AG08395 (cell line): ENCODE results near the gene ATG4D.
A peak's percentile ranks its signal among the peaks of the same experiment; 100 is the strongest.

Source experiments
- DNase-seq: peaks from one replicate; pipeline ENCODE4 v3.0.0; 2012; ENCODE audit warnings: mixed read lengths, low spot score

The ATG4D gene

DNA sequence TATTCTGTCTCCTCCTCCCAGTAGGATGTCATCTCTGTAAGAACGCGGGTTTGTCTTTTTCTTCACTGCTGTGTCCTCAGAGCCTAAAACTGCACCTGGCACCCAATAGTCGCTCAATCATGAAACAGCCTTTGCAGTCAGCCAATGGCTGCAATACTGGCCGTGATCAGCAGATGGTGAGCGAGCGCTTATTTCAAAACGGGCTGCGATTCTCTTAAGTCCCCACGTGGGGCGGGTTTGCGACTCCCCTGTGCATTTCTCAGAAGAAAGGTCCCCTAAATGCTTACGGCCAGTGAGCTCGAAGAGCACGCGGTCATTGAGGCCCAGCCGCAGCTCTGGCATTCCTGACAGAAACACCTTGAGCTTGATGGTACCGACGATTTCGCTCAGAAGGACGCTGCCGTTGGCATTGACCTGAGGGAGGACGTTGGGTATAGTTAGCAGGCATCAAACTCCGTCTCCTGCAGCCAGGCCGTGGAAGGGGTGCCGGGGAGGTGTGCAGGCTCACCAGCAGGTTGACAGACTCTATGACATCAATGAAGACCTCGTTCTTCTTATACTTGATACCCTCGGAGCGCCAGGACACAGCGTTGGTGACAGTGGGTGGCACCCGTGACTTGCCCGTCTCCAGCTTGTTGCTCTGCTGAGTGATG lies 37.4 kb downstream of the ATG4D start:
- peak; percentile 85 for DNase-seq

DNA sequence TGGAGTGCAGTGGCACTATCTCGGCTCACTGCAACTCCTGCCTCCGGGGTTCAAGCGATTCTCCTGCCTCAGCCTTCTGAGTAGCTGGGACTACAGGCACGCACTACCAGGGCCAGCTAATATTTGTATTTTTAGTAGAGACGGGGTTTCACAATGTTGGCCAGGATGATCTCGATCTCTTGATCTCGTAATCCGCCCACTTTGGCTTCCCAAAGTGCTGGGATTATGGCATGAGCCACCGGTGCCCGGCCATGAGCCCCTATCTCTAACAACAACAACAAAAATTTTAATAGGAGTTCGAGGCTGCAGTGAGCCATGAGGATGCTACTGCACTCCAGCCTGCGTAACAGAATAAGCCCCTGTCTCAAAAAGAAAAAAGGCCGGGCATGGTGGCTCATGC lies 38.4 kb downstream of the ATG4D start:
- no peak for DNase-seq

GRCh38 chr19:10583036-10583776 lies 39.5 kb downstream of the ATG4D start:
- no peak for DNase-seq

GRCh38 chr19:10586396-10586795 lies 42.7 kb downstream of the ATG4D start:
- DNase-seq = no peak

- DNase-seq = no peak
Observed at GRCh38 chr19:10587022-10587838, 43.5 kb downstream of the ATG4D start, which contains the start of gene AP1M2. AP1M2 (minus strand) TSS chr19:10587312; CDS start chr19:10587231, 81 bp downstream.

GRCh38 chr19:10587839-10588150 lies 44.1 kb downstream of the ATG4D start:
- no peak for DNase-seq

GRCh38 chr19:10593148-10593547 lies 49.4 kb downstream of the ATG4D start:
- no peak for DNase-seq

- DNase-seq = peak; percentile 41
Observed at GRCh38 chr19:10593820-10594637, 50.3 kb downstream of the ATG4D start.

- no peak for DNase-seq
Observed at GRCh38 chr19:10600149-10600548, 56.4 kb downstream of the ATG4D start.

DNA sequence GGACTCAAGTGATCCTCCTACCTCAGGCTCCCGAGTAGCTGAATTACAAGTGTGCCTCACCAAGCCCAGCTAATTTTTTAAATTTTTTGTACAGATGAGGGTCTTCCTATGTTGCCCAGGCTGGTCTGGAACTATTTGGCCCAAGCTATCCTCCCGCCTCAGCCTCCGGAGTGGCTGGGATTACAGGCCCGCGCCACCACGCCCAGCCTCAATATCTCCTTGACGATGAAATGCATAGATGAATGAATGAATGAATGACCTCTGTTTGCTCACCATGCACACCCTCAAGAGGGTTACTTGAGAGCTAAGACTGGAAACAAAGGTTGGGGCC lies 58.3 kb downstream of the ATG4D start:
- DNase-seq = no peak

DNA sequence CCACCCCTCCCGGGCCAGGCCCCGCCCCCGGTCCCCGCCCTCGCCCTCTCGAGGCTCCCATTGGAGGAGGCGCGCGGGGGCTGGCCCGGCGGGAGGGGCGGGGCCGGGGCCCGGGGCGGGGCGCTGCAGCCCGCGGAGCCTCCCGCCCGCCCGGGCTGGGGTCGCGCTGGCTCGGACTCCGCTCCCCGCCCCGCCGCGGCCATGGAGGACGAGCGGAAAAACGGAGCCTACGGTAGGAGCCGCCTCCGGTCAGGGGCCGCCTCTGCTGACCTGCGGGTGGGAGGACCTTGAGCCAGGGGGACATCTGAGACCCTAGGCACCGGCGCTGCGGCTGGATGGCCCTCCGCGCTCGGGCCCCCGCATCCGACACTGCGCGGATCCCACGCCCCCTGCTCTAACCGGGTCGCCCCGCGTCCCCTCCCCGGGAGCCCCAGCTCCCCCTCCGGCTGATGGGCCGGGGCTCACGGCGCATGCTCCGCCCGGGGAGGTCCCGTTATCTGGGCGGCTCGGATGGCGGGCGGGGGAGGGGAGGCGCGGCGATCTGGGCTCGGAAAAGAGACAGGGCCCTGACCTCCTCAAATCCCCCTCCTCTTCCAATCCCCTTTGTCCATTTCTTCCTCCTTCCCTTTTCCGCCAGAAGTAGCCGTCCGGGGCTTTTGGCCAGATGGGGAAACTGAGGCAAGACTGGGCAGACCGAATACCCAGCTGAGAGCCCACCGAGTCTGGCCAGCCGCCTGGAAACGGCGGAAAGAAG lies 58.8 kb downstream of the ATG4D start:
- DNase-seq = peak; percentile 98
